ENCODE results near the gene ADCY2.

ADCY2 gene

GRCh38 chr5:7784683-7785380 lies 388.9 kb downstream of the ADCY2 start:
- DNase-seq, result no peak
- H3K9me3 ChIP-seq, result no peaks in the 10 kb centered on the region

DNA sequence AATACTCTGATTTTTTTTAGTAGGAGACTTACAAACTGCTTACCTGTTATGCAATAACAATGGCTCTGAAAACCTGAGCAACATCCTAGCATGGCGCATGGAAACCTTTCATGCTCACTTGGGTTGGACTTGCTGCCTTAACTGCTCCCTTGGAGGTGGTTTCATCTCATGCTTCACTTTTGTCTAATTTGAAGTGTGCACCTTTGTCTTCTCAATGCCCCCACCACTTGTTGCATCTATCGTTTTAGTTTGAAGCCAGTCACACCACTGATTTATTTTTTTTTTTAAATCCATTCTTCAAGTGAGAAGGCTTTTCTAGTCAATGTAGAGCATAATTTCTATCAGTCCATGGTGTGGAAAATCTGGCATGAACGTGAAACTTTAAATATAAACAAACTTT lies 391.8 kb downstream of the ADCY2 start:
- TF ChIP-seq CTCF (IDR thresholded peaks at IDR 0.05), result no peak
- Histone ChIP-seq H3K36me3 (no peaks in the 10 kb centered on the region), H3K27ac (no peak overlapping the region), H3K9me3 (no peaks in the 10 kb centered on the region), H3K4me3 (no peak overlapping the region), H3K4me1 (no peaks in the 10 kb centered on the region), H3K27me3 (no peaks in the 10 kb centered on the region)
- intact Hi-C loops (cut with DNase I; ENCODE audit: low total_unique reads), result no loop called here
- no peak for DNase-seq

More at GRCh38 chr5:7784683-7785380, 388.9 kb downstream of the ADCY2 start:
- H3K36me3 ChIP-seq, result no peaks in the 10 kb centered on the region
- H3K4me3 ChIP-seq, result no peak overlapping the region
- no peak for TF ChIP-seq CTCF (IDR thresholded peaks at IDR 0.05)
- H3K27ac ChIP-seq, result no peak overlapping the region
- no peaks in the 10 kb centered on the region for H3K4me1 ChIP-seq
- intact Hi-C loops (cut with DNase I; ENCODE audit: low total_unique reads), result no loop called here
- no peaks in the 10 kb centered on the region for H3K27me3 ChIP-seq

GRCh38 chr5:7789567-7789966 lies 393.6 kb downstream of the ADCY2 start:
- DNase-seq, result no peak
- TF ChIP-seq CTCF (IDR thresholded peaks at IDR 0.05), result no peak
- Histone ChIP-seq H3K4me1 (no peaks in the 10 kb centered on the region), H3K36me3 (no peaks in the 10 kb centered on the region), H3K4me3 (no peak overlapping the region), H3K27me3 (no peaks in the 10 kb centered on the region), H3K27ac (no peak overlapping the region), H3K9me3 (no peaks in the 10 kb centered on the region)
- intact Hi-C loops (cut with DNase I; ENCODE audit: low total_unique reads), result no loop called here

DNA sequence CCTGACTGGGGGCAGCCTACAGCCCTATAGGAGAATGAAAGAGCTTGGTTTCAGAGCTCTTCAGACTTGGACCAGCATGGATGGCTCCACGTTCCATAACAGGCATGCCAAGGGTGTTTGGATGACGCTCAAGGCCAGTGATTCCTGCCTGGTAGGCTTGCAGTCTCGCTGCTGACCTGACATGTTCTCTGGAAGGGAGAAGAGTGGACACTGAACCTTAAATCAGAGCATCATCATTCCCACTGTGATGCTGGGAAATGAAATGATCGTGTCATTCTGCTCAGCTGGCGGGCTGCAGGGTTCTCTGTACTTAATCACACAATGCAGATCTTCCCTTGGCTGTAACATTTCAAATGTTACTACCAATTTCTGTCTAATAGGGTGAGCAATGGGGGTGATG lies 398.0 kb downstream of the ADCY2 start:
- Histone ChIP-seq H3K27me3 (no peaks in the 10 kb centered on the region), H3K4me3 (no peak overlapping the region), H3K27ac (no peak overlapping the region), H3K9me3 (no peaks in the 10 kb centered on the region), H3K36me3 (no peaks in the 10 kb centered on the region), H3K4me1 (no peaks in the 10 kb centered on the region)
- intact Hi-C loops (cut with DNase I; ENCODE audit: low total_unique reads), result no loop called here
- no peak for DNase-seq
- TF ChIP-seq CTCF (IDR thresholded peaks at IDR 0.05), result no peak

GRCh38 chr5:7794311-7794710 lies 398.4 kb downstream of the ADCY2 start:
- intact Hi-C loops (cut with DNase I; ENCODE audit: low total_unique reads), result no loop called here
- H3K27ac ChIP-seq, result no peak overlapping the region
- TF ChIP-seq CTCF (IDR thresholded peaks at IDR 0.05), result no peak

DNA sequence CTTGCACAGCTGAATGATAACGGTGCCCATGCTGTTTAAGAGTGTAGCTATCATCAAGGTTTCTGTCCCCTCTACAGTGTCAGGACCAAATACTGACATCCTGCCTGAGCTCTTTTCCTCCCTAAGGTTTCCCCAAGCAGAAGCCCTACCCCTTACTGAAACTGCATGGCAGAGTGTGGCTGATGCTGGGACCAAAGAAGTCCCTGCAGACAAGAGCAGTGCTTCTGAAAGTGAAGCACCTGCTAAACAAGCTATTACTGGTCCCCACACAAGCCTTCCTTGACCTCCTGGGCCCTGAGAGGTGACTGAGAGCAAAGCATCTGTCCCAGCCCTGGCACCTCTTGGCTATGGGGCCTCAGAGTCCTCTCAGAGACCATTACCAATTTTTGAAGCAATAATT lies 398.9 kb downstream of the ADCY2 start:
- H3K9me3 ChIP-seq, result no peaks in the 10 kb centered on the region
- H3K4me3 ChIP-seq, result no peak overlapping the region
- no peaks in the 10 kb centered on the region for H3K36me3 ChIP-seq
- no peaks in the 10 kb centered on the region for H3K4me1 ChIP-seq
- no peak for DNase-seq
- H3K27ac ChIP-seq, result no peak overlapping the region
- intact Hi-C loops (cut with DNase I; ENCODE audit: low total_unique reads), result no loop called here
- no peak for TF ChIP-seq CTCF (IDR thresholded peaks at IDR 0.05)
- no peaks in the 10 kb centered on the region for H3K27me3 ChIP-seq

More at GRCh38 chr5:7794311-7794710, 398.4 kb downstream of the ADCY2 start:
- no peaks in the 10 kb centered on the region for H3K4me1 ChIP-seq
- H3K27me3 ChIP-seq, result no peaks in the 10 kb centered on the region
- H3K9me3 ChIP-seq, result no peaks in the 10 kb centered on the region
- no peaks in the 10 kb centered on the region for H3K36me3 ChIP-seq
- no peak overlapping the region for H3K4me3 ChIP-seq
- DNase-seq, result no peak
